HepG2 (cell line): ENCODE results near the gene MYO1G. TPM values are rescaled to one million over a fixed set of nuclear protein-coding genes. Genes with fewer than 3 reads are reported as not detected.
A peak's percentile ranks its signal among the peaks of the same experiment; 100 is the strongest.

Experiments
- ATAC-seq: fragments of 200-7000 bp; cut with Tn5 transposase; 3 replicates; pipeline ENCODE4 v1.9.1; 2020; ENCODE audit warnings: mild to moderate bottlenecking, moderate library complexity
- BruUV-seq: library from RNA; stranded (reverse); fragments of 400-500 nt; replicated peaks from 2 replicates; lab custom pipeline; 2021; lab: Mats Ljungman, UMichigan
- CTCF ChIA-PET: fragments of 300-600 bp; formaldehyde crosslinking; extraction: SDS; loops from one replicate; lab custom pipeline; 2021; ENCODE audit warnings: low total read pairs, inconsistent platforms, low intra/inter-chr PET ratio; lab: Yijun Ruan, JAX
- POLR2A ChIA-PET: fragments of 350-600 bp; sonication (Branson Sonifier 250); formaldehyde crosslinking; loops from one replicate; lab custom pipeline; 2020; ENCODE audit warnings: antibody characterized with exemption, inconsistent platforms; lab: Yijun Ruan, JAX
- DNase-seq: peaks from one replicate; pipeline ENCODE4 v3.0.0-alpha.2; 2015; ENCODE audit warnings: low spot score
- FAIRE-seq: peaks from 3 replicates; lab custom pipeline; 2011; peaks lifted over from hg19 to GRCh38; lab: Jason Lieb, UNC
- H2AFZ ChIP-seq: one replicate; pipeline ENCODE4 v1.6.1; 2011; ENCODE audit warnings: low read length, inconsistent platforms
- H3K27ac ChIP-seq: fragments of 300-600 bp; 3 replicates; pipeline ENCODE4 v1.8.0; 2011; ENCODE audit warnings: mixed run types, mild to moderate bottlenecking, mixed read lengths, low read length, inconsistent platforms; ENCODE audit not compliant: insufficient read depth; ENCODE audit errors: extremely low read length
- H3K27me3 ChIP-seq, 2 experiments: fragments of 200-600 bp in 1 of 2; 2 replicates in 1 of 2; 3 replicates in 1 of 2; pipeline versions ENCODE4 v1.6.0 to v1.8.0; 2011; ENCODE audit warnings: low read length in 2 of 2, mild to moderate bottlenecking in 2 of 2, moderate library complexity in 2 of 2, inconsistent platforms in 1 of 2; ENCODE audit not compliant: insufficient read depth in 2 of 2, control insufficient read depth in 1 of 2
- H3K36me3 ChIP-seq, 2 experiments: fragments of 200-600 bp in 1 of 2; replicated peaks in 1 of 2; 2 replicates in 1 of 2; 3 replicates in 1 of 2; pipeline versions ENCODE4 v1.5.1 to v1.8.0; 2011; ENCODE audit warnings: low read length in 2 of 2, inconsistent platforms in 1 of 2; ENCODE audit not compliant: insufficient read depth in 2 of 2, control insufficient read depth in 1 of 2
- H3K4me1 ChIP-seq: 2 replicates; pipeline ENCODE4 v1.5.1; 2012; ENCODE audit warnings: low read length, inconsistent platforms; ENCODE audit not compliant: insufficient read depth
- H3K4me2 ChIP-seq: 2 replicates; pipeline ENCODE4 v1.6.0; 2011; ENCODE audit warnings: low read depth, low read length, inconsistent platforms
- H3K4me3 ChIP-seq, 3 experiments: fragments of 200-600 bp in 1 of 3; sonication (generic), shearing (Covaris generic) in 1 of 3; replicated peaks in 1 of 3; 2 replicates each; pipeline ENCODE4 v1.5.1; 2011 to 2016; ENCODE audit warnings: low read length in 3 of 3, inconsistent platforms in 2 of 3, low read depth in 2 of 3, mild to moderate bottlenecking in 2 of 3, control low read depth in 1 of 3, mixed read lengths in 1 of 3; ENCODE audit not compliant: insufficient read depth in 1 of 3
- H3K79me2 ChIP-seq: one replicate; pipeline ENCODE4 v1.6.1; 2011; ENCODE audit warnings: low read length, inconsistent platforms; ENCODE audit not compliant: insufficient read depth
- H3K9ac ChIP-seq: 2 replicates; pipeline ENCODE4 v1.6.0; 2011; ENCODE audit warnings: mild to moderate bottlenecking, low read depth, low read length, inconsistent platforms; ENCODE audit not compliant: insufficient read depth
- H3K9me3 ChIP-seq: 2 replicates; pipeline ENCODE4 v1.5.1; 2012; ENCODE audit warnings: mild to moderate bottlenecking, low read length
- H4K20me1 ChIP-seq: 2 replicates; pipeline ENCODE4 v1.6.0; 2011; ENCODE audit warnings: inconsistent platforms, mild to moderate bottlenecking, low read length, moderate library complexity; ENCODE audit not compliant: insufficient read depth
- CTCF ChIP-seq: sonication (generic); formaldehyde crosslinking; IDR thresholded peaks from 2 replicates; pipeline ENCODE4 v1.5.0; 2020; ENCODE audit warnings: mild to moderate bottlenecking, missing genetic modification reagents, moderate library complexity
- DR1 ChIP-seq: sonication (generic); formaldehyde crosslinking; IDR thresholded peaks from 2 replicates; pipeline ENCODE4 v1.8.0; 2021; ENCODE audit warnings: mild to moderate bottlenecking, missing genetic modification reagents, inconsistent platforms
- POLR2AphosphoS5 ChIP-seq: IDR thresholded peaks from 2 replicates; pipeline ENCODE4 v1.6.1; 2012; ENCODE audit warnings: low read depth, low read length
- ZBTB33 ChIP-seq: sonication (generic); formaldehyde crosslinking; IDR thresholded peaks from 2 replicates; pipeline ENCODE4 v1.4.0; 2020; ENCODE audit warnings: missing genetic modification reagents
- ZNF136 ChIP-seq: sonication (generic); formaldehyde crosslinking; IDR thresholded peaks from 2 replicates; pipeline ENCODE4 v1.8.1; 2022; ENCODE audit warnings: low read depth, mild to moderate bottlenecking, moderate library complexity, missing genetic modification reagents
- ZNF282 ChIP-seq: fragments of 450-650 bp; IDR thresholded peaks from 2 replicates; pipeline ENCODE4 v1.6.1; 2018; ENCODE audit not compliant: partially characterized antibody
- WGBS: methylation state at CpG from one replicate; pipeline ENCODE4 v1.1.6; 2017; ENCODE audit warnings: low lambda C conversion rate; 5-methylcytosine and 5-hydroxymethylcytosine counted together
- in situ Hi-C: cut with HindIII; loops from 2 replicates; pipeline ENCODE4 v1.10.0; 2017; ENCODE audit warnings: low pct_unique_long_range_greater_than_20kb; ENCODE audit not compliant: extremely low pct_ligation_motif_present
- intact Hi-C: fragments of 100-400 bp; cut with micrococcal nuclease; formaldehyde crosslinking; loops from one replicate; pipeline ENCODE4 v1.10.0; 2022; ENCODE audit not compliant: unreplicated experiment
- polyA plus RNA-seq, 8 experiments: library from polyadenylated mRNA; depleted of rRNA in 3 of 8; stranded (reverse) in 7 of 8; unstranded in 1 of 8; fragments of >200 nt; fragmentation: Illumina TruSeq in 4 of 8; extraction: Trizol in 4 of 8; gene quantifications; 2 replicates each; pipeline versions ENCODE4 v1.2.1 to v1.2.3, GENCODE V29; 2011 to 2016; ENCODE audit warnings: low read depth in 4 of 8, missing spikeins in 1 of 8, mixed read lengths in 1 of 8; ENCODE audit not compliant: insufficient read depth in 1 of 8
- total RNA-seq, 5 experiments: library from RNA; depleted of rRNA; stranded (reverse); fragments of >200 nt; fragmentation: Illumina TruSeq; extraction: Trizol; gene quantifications; 2 replicates each; pipeline ENCODE4 v1.2.3, GENCODE V29; 2016; ENCODE audit warnings: low read depth in 1 of 5
- TF ChIP-seq, protein P1 (sequence below): sonication (generic); formaldehyde crosslinking; IDR thresholded peaks from 2 replicates; pipeline ENCODE4 v1.5.1; 2020; ENCODE audit warnings: mild to moderate bottlenecking, missing genetic modification reagents, moderate library complexity

Gene MYO1G
- total and polyA plus RNA-seq, 2 of the 13 experiments (the other 11 are each of a cell fraction or from before 2014, with no cell fraction given): 0.29 to 1.1 TPM

- DNase-seq (no peak), FAIRE-seq (no peak), ATAC-seq (peak; percentile 45)
- Histone ChIP-seq H3K27me3 (peaks cover 1 to 11% of the 10 kb centered on the region in 2 experiments; a peak in 2 of 5 replicates), H3K4me1 (peaks cover 19% of the 10 kb centered on the region), H4K20me1 (no peaks in the 10 kb centered on the region), H3K27ac (no peak overlapping the region), H3K36me3 (no peaks in the 10 kb centered on the region), H2AFZ (no peak overlapping the region), H3K9ac (no peak overlapping the region), H3K79me2 (no peaks in the 10 kb centered on the region), H3K4me3 (no peak overlapping the region), H3K9me3 (no peaks in the 10 kb centered on the region), H3K4me2 (no peak overlapping the region)
- in situ Hi-C loops (loop anchor here (25.0 kb wide), 1 partner anchor 300 kb away; no protein-coding TSS in a partner anchor), intact Hi-C loops (no loop called here)
- WGBS: 74% methylated on average over 35 of the region's 76 CpGs
- no peak for TF ChIP-seq ZNF136 (CRISPR knock-in tag)
- 0 out of 2 replicates have a peak, but pooled peaks have one; percentile 11 for TF ChIP-seq CTCF (CRISPR knock-in tag)
- TF ChIP-seq, protein P1, sequence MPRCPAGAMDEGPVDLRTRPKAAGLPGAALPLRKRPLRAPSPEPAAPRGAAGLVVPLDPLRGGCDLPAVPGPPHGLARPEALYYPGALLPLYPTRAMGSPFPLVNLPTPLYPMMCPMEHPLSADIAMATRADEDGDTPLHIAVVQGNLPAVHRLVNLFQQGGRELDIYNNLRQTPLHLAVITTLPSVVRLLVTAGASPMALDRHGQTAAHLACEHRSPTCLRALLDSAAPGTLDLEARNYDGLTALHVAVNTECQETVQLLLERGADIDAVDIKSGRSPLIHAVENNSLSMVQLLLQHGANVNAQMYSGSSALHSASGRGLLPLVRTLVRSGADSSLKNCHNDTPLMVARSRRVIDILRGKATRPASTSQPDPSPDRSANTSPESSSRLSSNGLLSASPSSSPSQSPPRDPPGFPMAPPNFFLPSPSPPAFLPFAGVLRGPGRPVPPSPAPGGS (CRISPR knock-in tag): 0 out of 2 replicates have a peak, but pooled peaks have one; percentile 5
- no peak for TF ChIP-seq ZNF282
- TF ChIP-seq DR1 (CRISPR knock-in tag): no peak
- peak; percentile 30; the same call in 1 of the 2 replicates for TF ChIP-seq ZBTB33 (CRISPR knock-in tag)
- no peak for TF ChIP-seq POLR2AphosphoS5
- ChIA-PET CTCF (no interaction called here), POLR2A (no interaction called here)
- no TSS peak for BruUV-seq
Observed at GRCh38 chr7:44962483-44963251, 16.1 kb downstream of the MYO1G start.
